IMR-90 (cell line): Measurements from ENCODE around the gene CFHR2.

Source experiments
- BHLHE40 ChIP-seq: fragments of 150-350 bp; IDR thresholded peaks from 2 replicates; pipeline ENCODE4 v1.6.1; 2016; ENCODE audit warnings: mild to moderate bottlenecking, low read depth, low read length
- CEBPB ChIP-seq: IDR thresholded peaks from 2 replicates; pipeline ENCODE4 v1.6.1; 2012; ENCODE audit warnings: low read depth, low read length, improper control_type of control experiment
- CHD1 ChIP-seq: IDR thresholded peaks from 2 replicates; pipeline ENCODE4 v1.6.1; 2012; ENCODE audit warnings: low read depth, low read length, improper control_type of control experiment
- FOS ChIP-seq: fragments of 150-350 bp; IDR thresholded peaks from 2 replicates; pipeline ENCODE4 v1.6.1; 2016; ENCODE audit warnings: low read depth, low read length
- MAFK ChIP-seq: IDR thresholded peaks from 2 replicates; pipeline ENCODE4 v1.6.1; 2012; ENCODE audit warnings: low read depth, low read length, improper control_type of control experiment
- MAZ ChIP-seq: IDR thresholded peaks from 2 replicates; pipeline ENCODE4 v1.6.1; 2012; ENCODE audit warnings: low read depth, mild to moderate bottlenecking, low read length, improper control_type of control experiment, moderate library complexity, borderline replicate concordance
- MXI1 ChIP-seq: IDR thresholded peaks from 2 replicates; pipeline ENCODE4 v1.6.1; 2012; ENCODE audit warnings: low read depth, mild to moderate bottlenecking, low read length, moderate library complexity, borderline replicate concordance
- NFE2L2 ChIP-seq: fragments of 150-350 bp; IDR thresholded peaks from 2 replicates; pipeline ENCODE4 v1.6.1; 2016; ENCODE audit warnings: low read depth, mild to moderate bottlenecking, low read length
- POLR2A ChIP-seq: IDR thresholded peaks from 2 replicates; pipeline ENCODE4 v1.6.1; 2012; ENCODE audit warnings: mild to moderate bottlenecking, low read depth, low read length
- RAD21 ChIP-seq: IDR thresholded peaks from 2 replicates; pipeline ENCODE4 v1.6.1; 2012; ENCODE audit warnings: low read length, improper control_type of control experiment
- RFX5 ChIP-seq: IDR thresholded peaks from 2 replicates; pipeline ENCODE4 v1.8.0; 2012; ENCODE audit warnings: low read depth, mild to moderate bottlenecking, low read length, moderate library complexity
- SMC3 ChIP-seq: fragments of 150-350 bp; IDR thresholded peaks from 2 replicates; pipeline ENCODE4 v1.6.1; 2016; ENCODE audit warnings: low read depth, mild to moderate bottlenecking, antibody characterized with exemption, low read length, moderate library complexity
- USF2 ChIP-seq: fragments of 150-350 bp; IDR thresholded peaks from 2 replicates; pipeline ENCODE4 v1.6.1; 2017; ENCODE audit warnings: mild to moderate bottlenecking, antibody characterized with exemption, low read length, low read depth
- TF ChIP-seq, protein P1 (sequence below): conservative IDR thresholded peaks from 2 replicates; pipeline ENCODE4 v1.5.1; 2012; ENCODE audit warnings: mild to moderate bottlenecking, low read depth, low read length, improper control_type of control experiment

GRCh38 chr1:196993916-196994315 lies 50.4 kb downstream of the CFHR2 start:
- TF ChIP-seq, protein P1, sequence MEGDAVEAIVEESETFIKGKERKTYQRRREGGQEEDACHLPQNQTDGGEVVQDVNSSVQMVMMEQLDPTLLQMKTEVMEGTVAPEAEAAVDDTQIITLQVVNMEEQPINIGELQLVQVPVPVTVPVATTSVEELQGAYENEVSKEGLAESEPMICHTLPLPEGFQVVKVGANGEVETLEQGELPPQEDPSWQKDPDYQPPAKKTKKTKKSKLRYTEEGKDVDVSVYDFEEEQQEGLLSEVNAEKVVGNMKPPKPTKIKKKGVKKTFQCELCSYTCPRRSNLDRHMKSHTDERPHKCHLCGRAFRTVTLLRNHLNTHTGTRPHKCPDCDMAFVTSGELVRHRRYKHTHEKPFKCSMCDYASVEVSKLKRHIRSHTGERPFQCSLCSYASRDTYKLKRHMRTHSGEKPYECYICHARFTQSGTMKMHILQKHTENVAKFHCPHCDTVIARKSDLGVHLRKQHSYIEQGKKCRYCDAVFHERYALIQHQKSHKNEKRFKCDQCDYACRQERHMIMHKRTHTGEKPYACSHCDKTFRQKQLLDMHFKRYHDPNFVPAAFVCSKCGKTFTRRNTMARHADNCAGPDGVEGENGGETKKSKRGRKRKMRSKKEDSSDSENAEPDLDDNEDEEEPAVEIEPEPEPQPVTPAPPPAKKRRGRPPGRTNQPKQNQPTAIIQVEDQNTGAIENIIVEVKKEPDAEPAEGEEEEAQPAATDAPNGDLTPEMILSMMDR, result no peak
- no peak for TF ChIP-seq MAFK
- no peak for TF ChIP-seq POLR2A
- no peak for TF ChIP-seq FOS
- no peak for TF ChIP-seq RFX5
- TF ChIP-seq CEBPB, result no peak
- no peak for TF ChIP-seq RAD21
- TF ChIP-seq USF2, result no peak
- TF ChIP-seq BHLHE40, result no peak
- no peak for TF ChIP-seq MAZ
- TF ChIP-seq MXI1, result no peak
- TF ChIP-seq SMC3, result no peak
- TF ChIP-seq CHD1, result no peak
- no peak for TF ChIP-seq NFE2L2
